ENCODE measurements around the gene RBM28.

- TF ChIP-seq CTCF (IDR thresholded peaks at IDR 0.05) (no peak), POLR2A (IDR thresholded peaks at IDR 0.05) (no peak)
Measured at GRCh38 chr7:128335730-128336129, 8.0 kb downstream of the RBM28 start.
